OCI-LY1 (cell line): ENCODE results near the gene TMC2.

Experiments used
- H2AFZ ChIP-seq: fragments of 200-600 bp; sonication (generic), shearing (Covaris generic); 2 replicates; pipeline ENCODE4 v1.6.0; 2014; ENCODE audit warnings: antibody characterized with exemption, mild to moderate bottlenecking, low read length
- H3F3A ChIP-seq: fragments of 200-600 bp; sonication (generic), shearing (Covaris generic); 2 replicates; pipeline ENCODE4 v1.6.0; 2014; ENCODE audit warnings: mild to moderate bottlenecking, antibody characterized with exemption, low read length, moderate library complexity; ENCODE audit not compliant: insufficient read depth
- H3K27ac ChIP-seq: fragments of 200-600 bp; sonication (generic); 2 replicates; pipeline ENCODE4 v1.5.1; 2014; ENCODE audit warnings: low read length, mixed run types, mild to moderate bottlenecking, low read depth; ENCODE audit not compliant: poor library complexity, severe bottlenecking
- H3K27me3 ChIP-seq: fragments of 200-600 bp; sonication (generic); 2 replicates; pipeline ENCODE4 v1.6.0; 2014; ENCODE audit warnings: antibody characterized with exemption, mild to moderate bottlenecking, low read length, moderate library complexity; ENCODE audit not compliant: insufficient read depth
- H3K36me3 ChIP-seq: fragments of 200-600 bp; sonication (generic); 2 replicates; pipeline ENCODE4 v1.6.1; 2014; ENCODE audit warnings: mild to moderate bottlenecking, antibody characterized with exemption, low read length, moderate library complexity, mixed read lengths; ENCODE audit not compliant: insufficient read depth
- H3K4me1 ChIP-seq: fragments of 200-600 bp; sonication (generic); 2 replicates; pipeline ENCODE4 v1.5.1; 2014; ENCODE audit warnings: mild to moderate bottlenecking, low read length, moderate library complexity; ENCODE audit not compliant: insufficient read depth, severe bottlenecking
- H3K4me2 ChIP-seq: fragments of 200-600 bp; sonication (generic), shearing (Covaris generic); 2 replicates; pipeline ENCODE4 v1.6.1; 2014; ENCODE audit warnings: low read length
- H3K4me3 ChIP-seq: fragments of 200-600 bp; sonication (generic); 2 replicates; pipeline ENCODE4 v1.5.1; 2014; ENCODE audit warnings: low read length, low read depth, mild to moderate bottlenecking, mixed read lengths; ENCODE audit not compliant: poor library complexity, severe bottlenecking
- H3K79me2 ChIP-seq: fragments of 200-600 bp; shearing (Covaris generic); 2 replicates; pipeline ENCODE4 v1.6.1; 2016; ENCODE audit warnings: mixed run types, low read length, mixed read lengths; ENCODE audit not compliant: insufficient read depth
- H3K9ac ChIP-seq: fragments of 200-600 bp; sonication (generic), shearing (Covaris generic); 2 replicates; pipeline ENCODE4 v1.6.1; 2014; ENCODE audit warnings: mild to moderate bottlenecking, low read length, mixed read lengths
- H3K9me2 ChIP-seq: fragments of 200-600 bp; sonication (generic), shearing (Covaris generic); 2 replicates; pipeline ENCODE4 v1.6.1; 2014; ENCODE audit warnings: low read depth, mild to moderate bottlenecking, low read length, mixed read lengths
- H3K9me3 ChIP-seq: fragments of 200-600 bp; shearing (Covaris generic); 2 replicates; pipeline ENCODE4 v1.6.1; 2014; ENCODE audit warnings: low read length, mixed read lengths
- H4K20me1 ChIP-seq: fragments of 200-600 bp; sonication (generic), shearing (Covaris generic); 2 replicates; pipeline ENCODE4 v1.6.0; 2016; ENCODE audit warnings: mild to moderate bottlenecking, low read length; ENCODE audit not compliant: insufficient read depth
- CTCF ChIP-seq: fragments of 200-600 bp; sonication (generic), shearing (Covaris generic); IDR thresholded peaks from 2 replicates; pipeline ENCODE4 v1.5.1; 2017; ENCODE audit warnings: mild to moderate bottlenecking, antibody characterized with exemption, low read length, moderate library complexity, mixed read lengths
- EZH2 ChIP-seq: fragments of 200-600 bp; sonication (generic), shearing (Covaris generic); IDR thresholded peaks from 2 replicates; pipeline ENCODE4 v1.8.0; 2017; ENCODE audit warnings: borderline replicate concordance, mixed run types, mild to moderate bottlenecking, antibody characterized with exemption, low read length, moderate library complexity, mixed read lengths

Gene TMC2

GRCh38 chr20:2619337-2619736 is 83.0 kb downstream of the TMC2 start:
- H3K9me2 ChIP-seq, result no peaks in the 10 kb centered on the region
- H3K9ac ChIP-seq, result no peak overlapping the region
- H3K27ac ChIP-seq, result no peak overlapping the region
- no peaks in the 10 kb centered on the region for H3K36me3 ChIP-seq
- H3K9me3 ChIP-seq, result no peaks in the 10 kb centered on the region
- H3K79me2 ChIP-seq, result no peaks in the 10 kb centered on the region
- no peak overlapping the region for H2AFZ ChIP-seq
- no peak overlapping the region for H3K4me3 ChIP-seq
- H3K27me3 ChIP-seq, result no peaks in the 10 kb centered on the region
- no peak for TF ChIP-seq CTCF
- no peak for TF ChIP-seq EZH2
- H3K4me2 ChIP-seq, result no peak overlapping the region
- H4K20me1 ChIP-seq, result no peaks in the 10 kb centered on the region
- H3K4me1 ChIP-seq, result peaks cover 22% of the 10 kb centered on the region
- no peaks in the 10 kb centered on the region for H3F3A ChIP-seq

GRCh38 chr20:2619961-2620595 is 83.7 kb downstream of the TMC2 start:
- H3K4me1 ChIP-seq, result peaks cover 22% of the 10 kb centered on the region
- H3K4me3 ChIP-seq, result no peak overlapping the region
- no peak overlapping the region for H3K9ac ChIP-seq
- no peaks in the 10 kb centered on the region for H4K20me1 ChIP-seq
- no peaks in the 10 kb centered on the region for H3K36me3 ChIP-seq
- H3K27ac ChIP-seq, result no peak overlapping the region
- TF ChIP-seq EZH2 (no peak), CTCF (no peak)
- H3K9me2 ChIP-seq, result no peaks in the 10 kb centered on the region
- H3K9me3 ChIP-seq, result no peaks in the 10 kb centered on the region
- H3K4me2 ChIP-seq, result no peak overlapping the region
- H3K79me2 ChIP-seq, result no peaks in the 10 kb centered on the region
- no peaks in the 10 kb centered on the region for H3K27me3 ChIP-seq
- no peaks in the 10 kb centered on the region for H3F3A ChIP-seq
- no peak overlapping the region for H2AFZ ChIP-seq

GRCh38 chr20:2624190-2624589 is 87.8 kb downstream of the TMC2 start:
- TF ChIP-seq EZH2 (no peak), CTCF (no peak)
- Histone ChIP-seq H3K27ac (no peak overlapping the region), H4K20me1 (no peaks in the 10 kb centered on the region), H3K9me2 (no peaks in the 10 kb centered on the region), H3K9me3 (no peaks in the 10 kb centered on the region), H3K79me2 (no peaks in the 10 kb centered on the region), H3K4me1 (no peaks in the 10 kb centered on the region), H3K9ac (no peak overlapping the region), H3K4me2 (no peak overlapping the region), H3K36me3 (no peaks in the 10 kb centered on the region), H3F3A (no peaks in the 10 kb centered on the region), H3K27me3 (no peaks in the 10 kb centered on the region; the same call in 1 of the 2 replicates), H3K4me3 (no peak overlapping the region), H2AFZ (no peak overlapping the region)
